ENCODE results near the gene RNLS.

Gene RNLS

DNA sequence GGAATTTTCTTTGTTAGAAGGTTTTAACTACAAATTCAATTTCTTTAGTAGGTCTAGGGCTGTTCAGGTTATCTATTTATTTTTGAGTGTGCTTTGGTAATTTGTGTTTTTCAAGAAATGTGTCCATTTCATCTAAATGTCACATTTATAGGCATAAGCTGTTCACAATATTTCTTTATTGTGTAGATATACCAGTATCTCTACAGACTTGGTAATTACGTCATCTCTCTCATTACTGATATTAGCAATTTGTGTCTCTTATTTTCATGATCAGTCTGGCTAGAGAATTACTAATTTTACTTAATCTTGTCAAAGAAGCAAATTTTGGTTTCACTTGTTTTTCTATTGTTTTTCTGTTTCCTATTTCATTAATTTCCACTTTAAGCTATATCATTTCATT is 152.0 kb downstream of the RNLS start:
- DNase-seq (ENCODE audit: low read depth in 2 of 2) = no peak

DNA sequence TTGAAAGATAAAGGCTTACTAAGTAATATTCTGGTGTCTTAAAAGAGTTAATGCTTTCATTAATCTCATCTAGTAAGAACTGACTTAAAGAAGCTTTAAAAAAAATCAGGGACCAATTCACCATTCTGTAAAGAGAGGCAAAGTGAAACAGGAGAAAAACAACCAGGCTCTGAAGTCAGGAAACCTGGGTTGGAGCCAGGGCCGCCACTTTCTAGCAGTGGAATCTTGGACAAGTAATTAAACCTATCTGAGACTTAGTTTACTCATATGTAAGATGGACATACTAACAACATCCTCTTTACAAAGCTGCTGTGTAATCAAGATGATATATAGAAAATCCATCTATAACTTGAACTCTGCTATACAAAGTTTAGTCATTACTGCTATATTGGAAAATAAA is 154.1 kb downstream of the RNLS start:
- DNase-seq (ENCODE audit: low read depth in 2 of 2) = no peak

DNA sequence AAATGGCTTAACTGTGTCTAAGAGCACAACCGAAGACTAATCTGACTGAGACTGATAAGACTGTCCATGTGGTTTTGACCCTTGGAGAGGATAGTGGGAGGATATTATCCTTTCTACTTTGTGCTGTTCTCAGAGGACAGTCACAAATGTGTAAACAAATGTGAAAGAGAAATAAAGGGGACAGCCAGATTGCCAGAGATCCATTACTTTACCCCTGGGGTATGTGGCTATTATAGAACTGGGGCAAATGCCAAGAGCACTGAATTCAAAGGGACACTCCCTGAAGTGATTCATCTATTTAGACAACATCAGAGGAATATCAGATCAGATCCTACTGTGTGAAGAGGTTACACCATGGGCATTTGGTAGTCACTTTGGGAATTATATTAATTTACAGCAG is 154.7 kb downstream of the RNLS start:
- no peak for DNase-seq (ENCODE audit: low read depth in 2 of 2)

DNA sequence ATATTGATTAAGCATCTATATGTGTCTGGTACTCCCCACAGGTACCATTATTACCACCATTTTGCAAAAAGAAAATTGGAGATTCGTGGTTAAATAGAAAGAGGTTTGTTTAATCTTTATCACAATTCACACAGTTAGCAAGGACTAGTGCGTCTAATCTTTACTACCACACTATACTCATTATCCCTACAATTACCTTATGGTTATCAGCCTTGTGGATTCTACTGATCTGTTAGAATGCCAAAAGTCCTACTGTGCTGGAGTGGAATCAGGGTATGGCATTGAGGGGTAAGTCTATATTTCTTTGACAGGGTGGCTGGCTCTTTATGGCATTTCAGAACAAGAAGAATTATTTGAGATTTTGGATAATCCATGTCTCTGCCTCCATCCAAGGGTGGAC is 156.1 kb downstream of the RNLS start:
- no peak for DNase-seq (ENCODE audit: low read depth in 2 of 2)

DNA sequence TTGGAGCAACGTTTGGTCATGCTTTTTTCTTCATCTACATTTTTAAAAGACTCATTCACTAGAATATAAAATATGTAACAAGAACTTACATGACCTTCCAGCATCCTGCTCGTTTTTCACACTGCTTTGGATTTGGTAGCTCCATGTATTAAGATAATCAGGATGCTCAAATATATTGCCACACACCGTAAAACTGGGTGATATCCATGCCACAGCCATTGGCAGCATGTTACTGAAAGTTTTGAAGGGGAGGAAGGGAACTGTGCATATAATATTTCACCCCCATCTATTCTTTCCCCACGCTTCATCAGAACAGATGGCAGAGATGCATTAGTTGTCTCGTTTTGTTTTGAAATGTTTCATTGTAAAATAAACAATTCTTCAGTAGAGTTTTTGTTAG is 158.2 kb downstream of the RNLS start:
- DNase-seq (ENCODE audit: low read depth in 2 of 2) = no peak

DNA sequence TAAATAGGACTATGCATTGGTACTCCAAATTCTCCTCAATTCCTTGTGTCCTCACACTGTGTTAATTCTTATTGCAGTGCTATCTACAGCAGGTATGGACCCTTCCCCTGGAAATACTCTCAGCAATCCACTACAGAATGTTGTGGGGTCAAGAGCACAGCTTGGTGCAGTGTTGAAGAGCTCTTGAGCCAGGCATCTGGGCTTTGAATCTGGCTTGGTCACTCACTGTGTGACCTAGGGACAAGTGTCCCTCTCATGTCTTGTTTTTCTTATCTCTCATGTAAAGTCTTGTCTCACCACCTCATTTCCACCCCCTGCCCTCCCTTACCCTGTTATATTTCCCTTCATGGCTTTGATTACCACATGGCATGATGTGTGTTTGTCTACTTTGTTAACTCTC is 159.4 kb downstream of the RNLS start:
- DNase-seq (ENCODE audit: low read depth in 2 of 2) = no peak

DNA sequence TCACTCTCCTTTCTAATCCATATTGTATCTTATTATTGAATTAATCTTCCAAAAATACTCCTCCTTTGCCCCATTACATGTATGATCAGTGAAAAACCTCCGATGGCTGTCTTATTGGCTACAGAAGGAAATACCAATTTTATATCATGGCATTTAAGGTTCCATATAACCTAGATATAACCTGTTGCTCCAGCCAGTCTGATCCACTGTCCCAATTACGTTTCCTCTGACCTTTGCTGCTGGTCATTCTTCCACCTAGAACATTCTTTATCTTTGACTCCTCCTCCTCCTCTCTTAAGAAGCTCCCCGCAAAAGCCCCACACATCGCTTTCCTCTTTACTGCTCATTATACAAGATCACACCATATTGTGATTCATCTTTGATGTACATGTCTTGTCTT is 161.5 kb downstream of the RNLS start:
- no peak for DNase-seq (ENCODE audit: low read depth in 2 of 2)

DNA sequence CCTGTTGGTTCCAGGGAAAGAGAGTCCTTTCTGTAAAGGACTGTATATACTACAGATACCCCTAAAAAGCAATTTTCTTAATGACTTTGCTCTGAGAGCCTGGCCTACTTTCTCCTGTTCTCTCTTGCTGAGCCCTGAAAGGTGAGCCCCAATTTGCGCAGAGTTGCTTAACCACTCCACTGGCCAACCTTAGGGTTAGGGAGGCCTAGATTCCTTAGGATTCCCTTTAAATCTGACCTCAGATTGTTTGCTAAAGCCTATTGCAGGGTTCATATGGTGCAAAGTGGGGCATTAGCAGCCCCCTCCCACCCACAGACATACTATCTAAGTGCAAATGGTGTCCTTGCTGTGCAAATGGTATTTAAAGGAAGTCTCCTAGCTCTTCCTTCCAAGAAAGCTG is 164.2 kb downstream of the RNLS start:
- no peak for DNase-seq (ENCODE audit: low read depth in 2 of 2)

DNA sequence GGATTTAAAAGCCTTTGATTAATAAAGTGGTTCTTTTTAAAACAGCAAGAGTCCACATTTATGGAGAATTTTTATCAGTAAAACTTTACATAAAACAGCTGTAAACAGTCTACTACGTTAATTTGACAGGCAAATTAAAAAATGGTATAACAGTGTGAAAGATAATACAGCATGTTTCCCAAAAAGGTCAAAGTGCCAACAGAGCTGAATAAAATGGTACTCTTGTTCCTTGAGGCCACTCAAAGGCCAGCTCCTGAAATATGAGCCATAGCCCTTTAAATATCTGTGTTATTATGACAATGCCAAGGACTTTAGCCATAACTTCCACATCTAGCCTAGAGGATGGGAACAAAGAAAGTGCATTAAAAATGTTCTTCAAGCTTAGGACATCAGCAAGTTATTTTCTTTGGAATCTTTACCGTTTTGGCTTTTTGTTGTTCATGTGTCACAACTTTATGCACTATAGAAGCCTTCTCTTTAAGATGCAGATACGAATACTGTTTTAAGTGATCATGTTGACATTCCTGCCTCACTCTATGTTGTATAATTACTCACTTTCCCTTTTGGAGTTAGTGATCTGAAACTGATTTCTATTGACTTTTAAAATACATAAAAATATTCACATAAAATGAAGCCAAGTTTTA is 165.6 kb downstream of the RNLS start:
- no peak for DNase-seq (ENCODE audit: low read depth in 2 of 2)

DNA sequence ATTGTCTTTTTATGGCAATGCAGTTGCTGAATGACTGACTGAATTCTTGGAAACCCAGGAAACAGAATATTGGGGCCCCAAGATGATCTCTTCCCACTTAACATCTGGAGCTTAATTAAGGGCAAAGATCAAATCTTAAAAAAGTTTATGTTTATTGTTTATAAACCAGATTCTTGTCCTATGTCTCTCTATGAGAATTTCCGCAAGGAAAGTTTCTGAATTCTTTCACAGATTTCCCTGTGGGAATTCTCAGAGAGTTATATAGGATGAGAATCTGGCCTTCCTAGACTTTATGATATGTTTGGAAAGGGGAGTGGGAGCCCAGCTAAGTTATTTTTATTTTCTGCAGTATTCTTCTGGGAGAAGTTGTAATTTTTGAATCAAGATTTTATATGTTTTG is 166.3 kb downstream of the RNLS start:
- DNase-seq (ENCODE audit: low read depth in 2 of 2) = no peak

DNA sequence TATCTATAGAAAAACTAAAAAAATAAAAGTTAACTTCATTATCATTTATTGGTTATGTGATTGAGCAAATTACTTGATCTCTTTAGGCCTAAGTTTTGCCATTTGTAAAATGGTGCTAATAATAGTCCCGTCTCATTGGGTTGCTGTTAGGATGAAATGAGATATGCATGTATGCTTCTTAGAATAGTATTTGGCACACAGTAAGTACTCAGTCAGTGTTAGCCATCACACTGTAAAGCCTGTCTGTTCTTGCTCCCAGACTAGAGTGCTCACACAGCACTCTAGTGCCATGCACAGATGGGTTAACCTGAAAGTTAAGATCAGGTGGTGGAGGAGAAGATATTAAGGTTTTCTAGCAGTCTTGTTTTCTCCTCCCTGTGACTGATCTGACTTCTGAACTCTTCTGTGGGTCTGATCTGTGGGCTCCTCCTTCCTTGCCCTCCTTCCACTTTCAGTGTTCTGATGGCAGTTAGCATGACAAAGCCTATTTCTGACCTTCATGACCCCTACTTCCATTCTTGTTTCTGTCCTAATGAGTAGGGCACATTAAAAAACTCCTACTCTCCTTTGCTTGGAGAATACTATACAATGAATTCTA is 167.5 kb downstream of the RNLS start:
- DNase-seq (ENCODE audit: low read depth in 2 of 2) = no peak

DNA sequence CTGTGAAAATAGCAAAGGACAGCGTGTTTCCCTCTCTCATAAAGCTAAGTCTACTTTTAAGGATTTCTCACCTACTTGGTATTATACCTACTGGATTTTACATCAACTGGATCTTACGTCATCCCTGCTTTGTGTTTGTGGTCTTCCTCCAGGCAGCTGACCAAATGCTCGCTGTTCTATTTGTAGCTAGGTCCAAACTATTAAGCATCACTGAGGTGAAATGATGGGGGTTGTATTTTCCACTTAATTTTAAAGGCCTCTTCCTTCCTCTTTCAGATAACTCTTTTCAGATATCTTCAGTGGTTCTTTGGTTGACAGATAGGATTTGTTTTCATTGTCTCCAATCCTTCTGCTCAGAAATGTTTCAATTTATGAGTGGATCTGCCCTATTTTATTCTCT is 169.7 kb downstream of the RNLS start:
- DNase-seq (ENCODE audit: low read depth in 2 of 2) = no peak

DNA sequence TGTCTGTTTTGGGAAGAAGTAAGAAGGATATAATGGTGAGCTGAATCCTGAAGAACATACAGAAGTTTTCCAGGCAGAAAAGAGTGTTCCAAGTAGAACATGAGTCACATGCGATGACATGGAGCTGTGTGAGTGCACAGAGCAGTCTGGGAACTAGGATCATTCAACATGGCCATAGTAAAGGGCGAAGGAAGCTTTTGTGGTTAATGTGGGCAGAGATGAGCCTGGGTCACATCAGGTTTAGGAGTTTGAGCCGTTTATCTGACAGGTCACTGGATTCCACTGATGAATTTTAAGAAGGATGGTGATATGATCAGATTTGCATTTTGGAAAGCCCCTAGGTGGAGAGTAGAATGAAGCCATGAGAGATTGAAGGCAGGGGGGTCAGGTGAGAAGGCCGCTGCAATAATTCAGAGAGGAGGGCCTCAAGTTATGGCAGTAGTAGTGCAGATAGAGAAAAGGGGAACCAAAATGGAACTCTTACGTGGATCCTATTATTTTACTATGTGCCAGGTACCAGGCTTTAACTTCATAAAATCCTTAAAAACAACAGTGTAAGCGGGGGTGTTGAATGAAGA is 171.3 kb downstream of the RNLS start:
- DNase-seq (ENCODE audit: low read depth in 2 of 2) = no peak

DNA sequence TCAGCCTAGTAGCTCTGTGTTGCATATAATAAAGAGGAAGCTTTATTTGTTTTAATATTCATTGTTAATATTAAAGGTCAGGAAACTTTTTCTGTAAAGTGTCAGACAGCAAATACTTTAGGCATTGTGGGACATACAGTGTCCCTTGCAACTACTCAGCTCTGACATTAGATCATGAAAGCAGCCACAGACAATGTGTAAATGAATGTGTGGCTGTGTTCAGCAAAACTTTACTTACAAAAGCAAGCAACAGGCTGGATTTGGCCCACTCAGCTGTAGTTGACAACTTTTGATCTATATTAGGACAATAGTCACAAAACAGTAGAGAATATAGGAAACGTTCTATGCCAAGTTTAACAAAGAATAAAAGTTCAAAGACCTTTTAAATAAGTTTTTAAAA is 173.3 kb downstream of the RNLS start:
- DNase-seq (ENCODE audit: low read depth in 2 of 2) = no peak

DNA sequence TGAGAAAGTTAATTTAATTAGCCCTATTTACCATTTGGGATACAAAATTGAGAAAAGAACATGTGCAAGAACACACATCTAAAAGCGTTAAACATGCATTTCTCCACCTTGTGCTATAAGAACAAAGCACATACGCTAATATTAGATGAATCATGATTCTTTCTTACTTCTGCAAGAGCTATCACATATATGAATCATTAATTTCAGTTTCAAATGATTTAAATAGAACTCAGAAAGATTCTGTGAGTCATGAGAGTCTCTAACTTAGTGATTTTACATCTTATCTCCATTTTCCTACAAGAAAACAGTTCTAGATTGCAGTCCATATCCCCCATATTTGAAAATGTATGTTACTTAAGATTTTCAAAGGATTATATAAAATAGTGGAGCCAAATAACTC is 173.9 kb downstream of the RNLS start:
- DNase-seq (ENCODE audit: low read depth in 2 of 2) = no peak

DNA sequence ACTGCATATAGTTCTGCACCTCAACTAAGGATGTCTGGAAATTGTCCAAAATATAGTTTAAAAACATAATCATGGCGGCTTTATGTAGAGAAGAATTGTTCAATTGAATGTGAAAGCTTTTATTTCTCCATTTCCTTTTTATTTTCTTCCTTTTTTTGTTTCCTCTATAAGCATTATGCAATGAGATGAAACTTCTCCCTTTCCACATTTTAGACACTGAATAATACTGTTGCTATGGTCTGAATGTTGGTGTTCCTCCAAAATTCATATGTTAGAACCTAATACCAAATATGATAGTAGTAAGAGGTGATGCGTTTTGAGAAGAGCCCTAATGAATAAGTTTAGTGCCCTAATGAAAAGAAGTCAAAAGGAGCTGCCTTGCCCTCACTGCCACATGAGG is 175.0 kb downstream of the RNLS start:
- no peak for DNase-seq (ENCODE audit: low read depth in 2 of 2)

DNA sequence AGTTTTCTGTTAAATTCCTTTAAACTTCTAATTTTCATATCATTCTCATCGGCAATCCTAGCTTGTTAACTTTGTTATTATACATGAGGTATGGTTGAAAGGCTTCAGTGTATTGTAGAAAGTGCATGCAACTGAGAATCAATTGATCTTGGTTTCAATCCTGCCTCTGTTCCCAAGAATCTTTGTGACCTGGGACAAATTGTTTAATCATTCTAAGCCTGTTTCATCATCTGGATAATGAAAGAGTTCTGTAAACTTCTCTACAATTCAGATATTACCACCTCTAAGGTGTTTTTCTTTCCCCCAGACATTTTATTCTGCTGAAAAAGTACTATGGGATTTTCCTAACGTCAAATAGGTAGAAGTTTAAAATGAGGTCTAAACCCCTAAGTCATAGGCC is 179.0 kb downstream of the RNLS start:
- no peak for DNase-seq (ENCODE audit: low read depth in 2 of 2)

DNA sequence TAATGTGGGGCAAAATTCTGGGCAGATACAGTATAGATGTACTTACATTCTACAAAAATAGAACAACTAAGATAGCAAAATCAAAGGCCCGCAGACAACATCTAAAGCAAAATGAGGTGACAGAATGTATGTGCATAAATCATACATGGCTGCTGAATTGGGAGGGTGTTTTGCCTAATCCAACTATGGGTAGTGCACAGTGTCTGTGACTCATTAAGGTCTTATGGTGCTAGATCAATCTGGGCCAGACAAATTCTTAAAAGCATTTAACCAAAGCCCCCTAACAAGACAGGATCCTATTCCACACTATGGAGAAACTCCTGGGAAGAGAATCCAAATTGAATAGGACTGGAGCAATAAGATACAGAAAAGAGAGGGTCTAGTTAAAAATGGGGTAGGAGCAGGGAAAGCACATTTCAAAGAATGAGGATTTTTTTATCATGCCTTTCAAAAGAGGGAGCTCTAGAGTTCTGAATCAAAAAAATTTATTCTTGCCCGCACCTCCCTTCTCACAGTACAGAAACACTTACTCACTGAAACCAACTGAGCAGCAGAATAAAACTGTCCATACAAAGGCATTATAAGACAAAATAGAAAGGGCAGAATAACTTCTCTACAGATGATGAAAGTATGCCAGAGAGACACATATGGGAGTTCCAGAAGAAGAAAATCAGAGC is 181.3 kb downstream of the RNLS start:
- no peak for DNase-seq (ENCODE audit: low read depth in 2 of 2)

DNA sequence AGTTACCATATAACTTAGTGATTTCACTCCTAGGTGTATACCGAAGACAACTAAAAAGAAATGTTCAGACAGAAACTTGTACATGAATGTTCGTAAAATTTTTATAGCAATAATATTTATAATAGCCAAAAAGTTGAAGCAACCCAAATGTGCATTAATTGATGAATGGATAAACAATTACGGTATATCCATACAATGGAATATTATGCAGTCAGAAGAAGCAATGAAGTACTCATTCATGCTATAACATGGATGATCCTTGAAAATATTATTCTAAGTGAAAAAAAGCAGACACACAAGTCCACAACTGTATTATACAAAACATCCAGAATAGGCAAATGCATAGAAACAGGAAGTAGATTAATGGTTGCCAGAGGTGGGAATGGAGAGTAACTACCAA is 183.9 kb downstream of the RNLS start:
- DNase-seq (ENCODE audit: low read depth in 2 of 2) = no peak

DNA sequence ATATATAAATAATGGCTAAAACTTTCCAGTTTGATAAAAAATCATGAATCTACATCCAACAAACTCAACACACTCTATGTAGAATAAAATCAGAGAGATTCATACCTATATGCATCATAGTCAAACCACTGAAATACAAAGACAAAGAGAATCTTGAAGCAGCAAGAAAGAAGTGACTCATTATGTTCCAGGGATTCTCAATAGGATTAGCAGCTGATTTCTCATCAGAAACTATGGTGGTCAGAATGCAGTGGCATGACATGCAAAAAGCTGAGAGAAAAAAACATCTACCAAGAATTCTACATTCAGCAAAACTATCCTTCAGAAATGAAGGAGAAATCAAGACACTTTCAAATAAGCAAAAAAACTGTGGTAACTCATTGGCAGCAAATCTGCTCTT is 187.4 kb downstream of the RNLS start:
- no peak for DNase-seq (ENCODE audit: low read depth in 2 of 2)

DNA sequence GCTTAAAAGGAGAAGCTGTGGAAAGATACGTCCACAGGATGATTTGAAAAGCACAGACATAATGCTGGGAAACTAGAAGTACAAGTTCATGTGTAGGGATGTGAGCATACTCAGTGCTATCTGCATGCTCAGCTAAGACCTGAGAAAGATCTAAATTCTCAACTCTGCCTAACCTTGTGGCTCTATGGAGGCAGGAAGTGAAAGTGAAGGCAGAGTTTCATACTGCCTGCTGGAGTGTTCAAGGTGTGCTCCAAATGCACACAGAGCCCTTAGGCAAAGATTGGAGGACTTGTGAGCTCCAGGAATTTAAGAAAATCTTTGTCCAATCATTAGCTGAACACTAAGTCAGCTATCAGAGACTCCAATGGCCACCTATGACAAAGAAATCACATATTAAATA is 190.9 kb downstream of the RNLS start:
- no peak for DNase-seq (ENCODE audit: low read depth in 2 of 2)

DNA sequence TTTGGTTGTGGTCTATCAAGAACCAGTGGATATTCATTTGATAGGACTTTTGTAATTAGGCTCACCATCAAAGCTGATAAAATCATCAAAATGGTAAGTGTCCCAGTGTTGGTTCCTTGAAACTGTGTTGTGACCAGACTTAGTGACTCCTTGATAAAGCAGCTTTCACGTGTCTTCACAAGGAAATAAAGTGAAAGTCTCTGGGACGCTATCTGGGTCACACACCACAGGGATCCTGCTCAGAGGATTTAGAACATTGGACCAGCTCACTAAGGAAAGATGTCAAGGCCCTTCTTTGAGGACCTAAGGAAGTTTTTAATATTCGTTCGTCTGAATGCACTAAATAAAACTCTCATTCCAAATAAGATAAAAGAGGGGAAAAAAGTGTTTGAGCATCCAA is 193.1 kb downstream of the RNLS start:
- no peak for DNase-seq (ENCODE audit: low read depth in 2 of 2)

DNA sequence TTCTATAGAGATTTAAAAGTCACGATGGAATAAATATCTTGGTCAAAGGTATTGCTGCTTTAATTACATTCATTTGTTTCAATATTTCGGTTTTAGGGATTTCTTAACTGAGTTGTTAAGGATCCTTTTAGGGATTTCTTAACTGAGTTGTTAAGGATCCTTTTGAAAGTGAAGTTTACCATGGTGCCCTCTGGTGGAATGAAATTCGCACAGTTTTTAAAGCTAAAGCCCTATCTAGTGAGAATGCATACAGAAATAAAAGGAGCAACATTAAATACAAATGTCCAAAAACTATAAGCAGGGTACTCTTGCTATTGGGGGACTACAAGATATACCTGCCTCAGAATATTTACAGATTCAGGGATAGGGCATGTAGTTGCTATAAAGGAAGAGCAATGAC is 193.7 kb downstream of the RNLS start:
- no peak for DNase-seq (ENCODE audit: low read depth in 2 of 2)

All from stimulated activated CD4-positive, alpha-beta T cell treated with anti-CD3 and anti-CD28 coated beads, Interleukin-15, amount 100 ng/mL, for 48 hours (primary cell).